Neural progenitor cell (in vitro differentiated cells): Measurements from ENCODE around the gene CLK3. TPM values are rescaled to one million over a fixed set of nuclear protein-coding genes. Genes with fewer than 3 reads are reported as not detected.

Experiments
- DNase-seq: peaks from one replicate; pipeline ENCODE4 v3.0.0-alpha.2; 2016; ENCODE audit warnings: low spot score
- H2AFZ ChIP-seq: fragments of 200-600 bp; sonication (generic); replicated peaks from 2 replicates; pipeline ENCODE4 v1.6.1; 2016; ENCODE audit warnings: antibody characterized with exemption
- H3F3A ChIP-seq: fragments of 200-600 bp; sonication (generic); 2 replicates; pipeline ENCODE4 v1.6.1; 2016; ENCODE audit warnings: antibody characterized with exemption, low read depth
- H3K27ac ChIP-seq: fragments of 200-600 bp; sonication (generic); 2 replicates; pipeline ENCODE4 v1.5.1; 2016; ENCODE audit warnings: mild to moderate bottlenecking
- H3K27me3 ChIP-seq: fragments of 200-600 bp; sonication (generic); 2 replicates; pipeline ENCODE4 v1.6.1; 2016; ENCODE audit warnings: mild to moderate bottlenecking, moderate library complexity
- H3K36me3 ChIP-seq: fragments of 200-600 bp; sonication (generic); 2 replicates; pipeline ENCODE4 v1.5.1; 2016
- H3K4me1 ChIP-seq: fragments of 200-600 bp; sonication (generic); 2 replicates; pipeline ENCODE4 v1.6.1; 2016; ENCODE audit warnings: mixed run types
- H3K4me2 ChIP-seq: fragments of 200-600 bp; sonication (generic); 2 replicates; pipeline ENCODE4 v1.6.1; 2016
- H3K4me3 ChIP-seq: fragments of 200-600 bp; sonication (generic); 2 replicates; pipeline ENCODE4 v1.5.1; 2016
- H3K79me2 ChIP-seq: fragments of 200-600 bp; sonication (generic); 2 replicates; pipeline ENCODE4 v1.6.1; 2016; ENCODE audit warnings: low read depth
- H3K9ac ChIP-seq: fragments of 200-600 bp; sonication (generic); 2 replicates; pipeline ENCODE4 v1.6.1; 2016
- H3K9me3 ChIP-seq: fragments of 200-600 bp; sonication (generic); 2 replicates; pipeline ENCODE4 v1.5.1; 2016; ENCODE audit warnings: low read depth
- H4K20me1 ChIP-seq: fragments of 200-600 bp; sonication (generic); 2 replicates; pipeline ENCODE4 v1.6.1; 2016; ENCODE audit warnings: low read depth
- H3K27ac Mint-ChIP-seq: 3 replicates; pipeline ENCODE4 v1.8.0; 2021; ENCODE audit warnings: mixed read lengths
- H3K27me3 Mint-ChIP-seq: 2 replicates; pipeline ENCODE4 v1.8.0; 2022; ENCODE audit warnings: low read depth, mild to moderate bottlenecking, inconsistent platforms, moderate library complexity, mixed read lengths; ENCODE audit not compliant: insufficient read depth
- H3K36me3 Mint-ChIP-seq: 3 replicates; pipeline ENCODE4 v1.8.0; 2021; ENCODE audit warnings: mixed read lengths
- H3K4me1 Mint-ChIP-seq: 3 replicates; pipeline ENCODE4 v1.8.0; 2021; ENCODE audit warnings: mixed read lengths
- H3K4me3 Mint-ChIP-seq: 3 replicates; pipeline ENCODE4 v1.8.0; 2021; ENCODE audit warnings: mild to moderate bottlenecking, moderate library complexity, mixed read lengths
- H3K9me3 Mint-ChIP-seq: 3 replicates; pipeline ENCODE4 v1.8.0; 2020; ENCODE audit warnings: mixed read lengths
- EZH2 ChIP-seq: fragments of 200-600 bp; sonication (generic); IDR thresholded peaks from 2 replicates; pipeline ENCODE4 v1.6.1; 2017; ENCODE audit warnings: antibody characterized with exemption, mild to moderate bottlenecking, moderate library complexity
- EZH2phosphoT487 ChIP-seq: fragments of 200-600 bp; sonication (generic); IDR thresholded peaks from 2 replicates; pipeline ENCODE4 v1.6.1; 2017; ENCODE audit warnings: antibody characterized with exemption
- total RNA-seq: library from RNA; depleted of rRNA; stranded (reverse); fragments of >200 nt; gene quantifications from 2 replicates; pipeline ENCODE4 v1.2.3, GENCODE V29; 2015; ENCODE audit warnings: low replicate concordance
- TF ChIP-seq, protein P1 (sequence below): fragments of 200-600 bp; sonication (generic); IDR thresholded peaks from 2 replicates; pipeline ENCODE4 v1.5.1; 2017; ENCODE audit warnings: antibody characterized with exemption, mild to moderate bottlenecking

The CLK3 gene
- total RNA-seq, 1 donor from 2014 or later = 66.1 TPM

- H3K9ac ChIP-seq = no peak overlapping the region
- peaks cover 2% of the 10 kb centered on the region for H3K27me3 Mint-ChIP-seq
- peaks cover 18% of the 10 kb centered on the region for H3K36me3 Mint-ChIP-seq
- H3K9me3 ChIP-seq = no peaks in the 10 kb centered on the region
- no peak for TF ChIP-seq EZH2phosphoT487
- H3K27ac Mint-ChIP-seq = peak overlapping the region; percentile 21
- peaks cover 9% of the 10 kb centered on the region for H3F3A ChIP-seq
- H3K36me3 ChIP-seq = no peaks in the 10 kb centered on the region
- H4K20me1 ChIP-seq = peaks cover 6% of the 10 kb centered on the region
- H2AFZ ChIP-seq = no peak overlapping the region
- H3K4me3 ChIP-seq = no peak overlapping the region
- H3K4me1 ChIP-seq = peaks cover 13% of the 10 kb centered on the region
- no peak overlapping the region for H3K4me3 Mint-ChIP-seq
- no peak for DNase-seq
- H3K9me3 Mint-ChIP-seq = no peaks in the 10 kb centered on the region
- peaks cover 10% of the 10 kb centered on the region for H3K4me1 Mint-ChIP-seq
- peak overlapping the region; percentile 59 for H3K4me2 ChIP-seq
- H3K27ac ChIP-seq = peak overlapping the region; percentile 37
- no peaks in the 10 kb centered on the region for H3K79me2 ChIP-seq
- H3K27me3 ChIP-seq = no peaks in the 10 kb centered on the region
Observed at GRCh38 chr15:74599156-74599555, 16.5 kb upstream of the CLK3 start.

- DNase-seq = no peak
- peaks cover 4% of the 10 kb centered on the region for H3K36me3 Mint-ChIP-seq
- no peaks in the 10 kb centered on the region for H3K79me2 ChIP-seq
- peaks cover 2% of the 10 kb centered on the region for H3K27me3 Mint-ChIP-seq
- no peaks in the 10 kb centered on the region for H3K9me3 ChIP-seq
- H3K27me3 ChIP-seq = no peaks in the 10 kb centered on the region
- H3K27ac ChIP-seq = no peak overlapping the region
- TF ChIP-seq EZH2phosphoT487 = no peak
- TF ChIP-seq, protein P1, sequence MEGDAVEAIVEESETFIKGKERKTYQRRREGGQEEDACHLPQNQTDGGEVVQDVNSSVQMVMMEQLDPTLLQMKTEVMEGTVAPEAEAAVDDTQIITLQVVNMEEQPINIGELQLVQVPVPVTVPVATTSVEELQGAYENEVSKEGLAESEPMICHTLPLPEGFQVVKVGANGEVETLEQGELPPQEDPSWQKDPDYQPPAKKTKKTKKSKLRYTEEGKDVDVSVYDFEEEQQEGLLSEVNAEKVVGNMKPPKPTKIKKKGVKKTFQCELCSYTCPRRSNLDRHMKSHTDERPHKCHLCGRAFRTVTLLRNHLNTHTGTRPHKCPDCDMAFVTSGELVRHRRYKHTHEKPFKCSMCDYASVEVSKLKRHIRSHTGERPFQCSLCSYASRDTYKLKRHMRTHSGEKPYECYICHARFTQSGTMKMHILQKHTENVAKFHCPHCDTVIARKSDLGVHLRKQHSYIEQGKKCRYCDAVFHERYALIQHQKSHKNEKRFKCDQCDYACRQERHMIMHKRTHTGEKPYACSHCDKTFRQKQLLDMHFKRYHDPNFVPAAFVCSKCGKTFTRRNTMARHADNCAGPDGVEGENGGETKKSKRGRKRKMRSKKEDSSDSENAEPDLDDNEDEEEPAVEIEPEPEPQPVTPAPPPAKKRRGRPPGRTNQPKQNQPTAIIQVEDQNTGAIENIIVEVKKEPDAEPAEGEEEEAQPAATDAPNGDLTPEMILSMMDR = no peak
- TF ChIP-seq EZH2 = no peak
- no peak overlapping the region for H3K9ac ChIP-seq
- H3K4me3 Mint-ChIP-seq = peak overlapping the region; percentile 10
- H3K9me3 Mint-ChIP-seq = no peaks in the 10 kb centered on the region
- H3K4me1 Mint-ChIP-seq = peaks cover 5% of the 10 kb centered on the region
- H3K4me2 ChIP-seq = no peak overlapping the region
- peaks cover 5% of the 10 kb centered on the region for H3F3A ChIP-seq
- no peak overlapping the region for H3K27ac Mint-ChIP-seq
- H3K4me3 ChIP-seq = no peak overlapping the region
- H4K20me1 ChIP-seq = peaks cover 6% of the 10 kb centered on the region
- peaks cover 11% of the 10 kb centered on the region for H3K4me1 ChIP-seq
- H3K36me3 ChIP-seq = no peaks in the 10 kb centered on the region
- no peak overlapping the region for H2AFZ ChIP-seq
Observed at GRCh38 chr15:74603026-74603788, 12.4 kb upstream of the CLK3 start.

DNA sequence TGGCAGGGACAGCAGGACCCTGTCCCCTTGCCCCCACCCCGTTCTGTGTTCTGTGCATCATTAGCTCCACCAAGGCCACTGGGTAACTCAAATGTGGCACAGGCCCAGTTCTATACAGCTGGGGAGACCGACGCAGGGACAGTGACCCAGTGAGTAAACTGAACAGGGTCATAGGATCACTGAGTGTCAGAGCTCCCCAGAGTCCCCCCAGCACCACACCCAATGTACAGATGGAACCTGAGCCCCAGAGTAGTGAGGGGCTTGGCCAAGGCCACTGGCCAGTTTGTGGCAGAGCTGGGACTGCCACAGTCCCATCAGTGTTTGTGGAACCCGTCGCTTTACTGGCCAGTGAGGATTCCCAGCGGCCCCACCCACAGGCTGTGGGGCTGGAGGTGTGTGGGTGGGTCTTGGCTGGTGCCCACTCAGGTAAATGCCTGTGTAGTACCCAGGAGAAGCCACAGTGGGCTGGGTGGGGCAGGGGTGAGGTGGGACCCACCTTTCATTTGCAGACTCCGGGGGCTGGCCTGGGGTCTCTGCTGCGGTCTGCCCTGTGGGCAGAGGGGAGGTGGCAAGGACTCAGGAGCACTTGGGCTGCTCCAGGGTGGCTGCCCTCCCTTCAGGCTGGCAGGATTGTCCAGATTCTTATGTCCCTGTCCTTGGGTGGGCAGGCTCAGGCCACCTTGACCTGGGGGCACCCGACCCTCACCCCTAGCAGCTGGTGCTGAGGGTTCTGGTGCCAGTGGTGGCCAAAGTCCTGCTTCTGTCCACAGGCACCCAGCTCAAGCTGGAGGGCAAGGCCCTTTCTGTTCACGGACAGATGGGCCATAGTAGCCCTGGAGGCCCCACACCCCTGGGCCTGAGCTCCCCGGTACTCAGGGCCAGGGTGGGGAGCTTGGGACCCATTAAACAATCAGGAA, 11.6 kb upstream of the CLK3 start:
- Histone ChIP-seq H3K9me3 (no peaks in the 10 kb centered on the region), H3K79me2 (no peaks in the 10 kb centered on the region), H4K20me1 (peaks cover 6% of the 10 kb centered on the region), H2AFZ (no peak overlapping the region), H3K4me3 (no peak overlapping the region), H3K4me2 (no peak overlapping the region), H3K27ac (no peak overlapping the region), H3K27me3 (no peaks in the 10 kb centered on the region), H3K9ac (no peak overlapping the region), H3K4me1 (peaks cover 2% of the 10 kb centered on the region), H3F3A (no peaks in the 10 kb centered on the region), H3K36me3 (no peaks in the 10 kb centered on the region)
- DNase-seq = no peak
- TF ChIP-seq, protein P1 = no peak
- TF ChIP-seq EZH2phosphoT487 = no peak
- H3K36me3 Mint-ChIP-seq = no peaks in the 10 kb centered on the region
- H3K4me1 Mint-ChIP-seq = peaks cover 2% of the 10 kb centered on the region
- H3K27me3 Mint-ChIP-seq = peaks cover 2% of the 10 kb centered on the region
- H3K9me3 Mint-ChIP-seq = no peaks in the 10 kb centered on the region
- H3K27ac Mint-ChIP-seq = no peak overlapping the region
- no peak overlapping the region for H3K4me3 Mint-ChIP-seq
